Uterus (tissue), 2 donors: Measurements from ENCODE around the gene MMD.

Experiments used
- CTCF ChIP-seq, 4 experiments: fragments of 200-600 bp in 2 of 4; fragments of 450-650 bp in 2 of 4; sonication (generic) in 2 of 4; IDR thresholded peaks; one replicate each; pipeline ENCODE4 v1.5.1; 2016 to 2019; ENCODE audit warnings: antibody characterized with exemption in 4 of 4, mild to moderate bottlenecking in 2 of 4, moderate library complexity in 1 of 4
- POLR2A ChIP-seq, 2 donors: fragments of 450-650 bp; IDR thresholded peaks; one replicate each; pipeline ENCODE4 v1.6.1; 2016; ENCODE audit warnings: antibody characterized with exemption in 2 of 2, mild to moderate bottlenecking in 1 of 2, moderate library complexity in 1 of 2

- no peak for TF ChIP-seq CTCF (IDR thresholded peaks at IDR 0.05)
- TF ChIP-seq POLR2A (IDR thresholded peaks at IDR 0.05) = no peak
These were observed 20.8 kb upstream of the MMD start for GRCh38 chr17:55442462-55442861.
